Natural killer cell (primary cell): Measurements from ENCODE around the gene ARHGDIA. TPM values are rescaled to one million over a fixed set of nuclear protein-coding genes. Genes with fewer than 3 reads are reported as not detected.

Experiments used
- ATAC-seq, 3 donors: fragments of 150-1000 bp in 2 of 3; fragments of 200-7000 bp in 1 of 3; cut with Tn5 transposase; 1 replicate in 1 of 3; 2 replicates in 2 of 3; pipeline ENCODE4 v1.10.0; 2021; ENCODE audit warnings: mild to moderate bottlenecking in 2 of 3, moderate library complexity in 2 of 3
- DNase-seq, 2 donors: peaks; one replicate each; pipeline versions ENCODE4 v3.0.0 to v3.0.0-alpha.2; 2013 to 2021; ENCODE audit warnings: mixed read lengths in 1 of 2
- H3K27ac ChIP-seq: one replicate; pipeline ENCODE4 v1.5.1; 2013; ENCODE audit warnings: mild to moderate bottlenecking, low read length
- H3K27me3 ChIP-seq: one replicate; pipeline ENCODE4 v1.6.1; 2013; ENCODE audit warnings: low read length; ENCODE audit not compliant: control insufficient read depth, insufficient read depth
- H3K36me3 ChIP-seq: one replicate; pipeline ENCODE4 v1.6.1; 2013; ENCODE audit warnings: low read length; ENCODE audit not compliant: control insufficient read depth, insufficient read depth
- H3K4me1 ChIP-seq: one replicate; pipeline ENCODE4 v1.6.1; 2013; ENCODE audit warnings: low read length; ENCODE audit not compliant: control insufficient read depth, insufficient read depth
- H3K4me3 ChIP-seq: one replicate; pipeline ENCODE4 v1.5.1; 2013; ENCODE audit warnings: low read length
- H3K9me3 ChIP-seq: one replicate; pipeline ENCODE4 v1.6.1; 2013; ENCODE audit warnings: low read length; ENCODE audit not compliant: control insufficient read depth, insufficient read depth
- H3K27ac Mint-ChIP-seq, 2 donors: one replicate each; pipeline ENCODE4 v1.8.0; 2022; ENCODE audit warnings: mild to moderate bottlenecking in 2 of 2, mixed read lengths in 2 of 2, moderate library complexity in 1 of 2
- H3K27me3 Mint-ChIP-seq, 2 donors: one replicate each; pipeline ENCODE4 v1.8.0; 2022; ENCODE audit warnings: low read depth in 2 of 2, mixed read lengths in 2 of 2
- H3K36me3 Mint-ChIP-seq: one replicate; pipeline ENCODE4 v1.8.0; 2022; ENCODE audit warnings: mixed read lengths
- H3K4me1 Mint-ChIP-seq, 2 donors: one replicate each; pipeline ENCODE4 v1.8.0; 2022; ENCODE audit warnings: mixed read lengths in 2 of 2
- H3K4me3 Mint-ChIP-seq: one replicate; pipeline ENCODE4 v1.8.0; 2022; ENCODE audit warnings: mild to moderate bottlenecking, moderate library complexity, mixed read lengths
- H3K9me3 Mint-ChIP-seq, 2 donors: one replicate each; pipeline ENCODE4 v1.8.0; 2022; ENCODE audit warnings: mixed read lengths in 2 of 2
- CTCF ChIP-seq: fragments of 200-600 bp; IDR thresholded peaks from one replicate; pipeline ENCODE4 v1.8.0; 2022; ENCODE audit warnings: antibody characterized with exemption
- WGBS: methylation state at CpG from one replicate; pipeline ENCODE4 v1.1.7; 2013; ENCODE audit warnings: missing lambda C conversion rate; ENCODE audit not compliant: insufficient coverage; 5-methylcytosine and 5-hydroxymethylcytosine counted together
- intact Hi-C: fragments of 100-400 bp; cut with micrococcal nuclease; formaldehyde crosslinking; loops from one replicate; pipeline ENCODE4 v1.14.2; 2022
- total RNA-seq, 4 donors: library from RNA; stranded (reverse); fragments of 120-200 nt in 1 of 4; gene quantifications; one replicate each; pipeline versions ENCODE4 v1.2.3 to v1.2.4, GENCODE V29; 2013 to 2022

ARHGDIA gene
- total RNA-seq, 3 donors from 2014 or later (not counting 1 experiment from before 2014, with no cell fraction given): 600 to 824 (median 689) TPM

GRCh38 chr17:81904600-81905423 is 33.7 kb upstream of the ARHGDIA start:
- Mint-ChIP-seq H3K27ac (no peak overlapping the region), H3K4me1 (peaks cover 0 to under 1% of the 10 kb centered on the region in 2 donors), H3K36me3 (no peaks in the 10 kb centered on the region), H3K27me3 (peaks cover 7 to 8% of the 10 kb centered on the region in 2 donors), H3K9me3 (no peaks in the 10 kb centered on the region), H3K4me3 (no peak overlapping the region)
- intact Hi-C loops: no loop called here
- ATAC-seq (no peak), DNase-seq (no peak)
- Histone ChIP-seq H3K4me1 (peaks cover 8% of the 10 kb centered on the region), H3K9me3 (no peaks in the 10 kb centered on the region), H3K4me3 (no peak overlapping the region), H3K27ac (no peak overlapping the region), H3K27me3 (peaks cover 8% of the 10 kb centered on the region), H3K36me3 (peaks cover 23% of the 10 kb centered on the region)
- TF ChIP-seq CTCF: no peak
- WGBS: 96% methylated on average over 27 of the region's 28 CpGs

- no peak overlapping the region for H3K4me3 Mint-ChIP-seq
- Histone ChIP-seq H3K4me3 (no peak overlapping the region), H3K36me3 (peaks cover 30% of the 10 kb centered on the region), H3K27ac (no peak overlapping the region), H3K9me3 (no peaks in the 10 kb centered on the region), H3K27me3 (peaks cover 8% of the 10 kb centered on the region), H3K4me1 (peaks cover 5% of the 10 kb centered on the region)
- no peak for DNase-seq
- intact Hi-C loops: no loop called here
- WGBS: 97% methylated on average over 24 of the region's 24 CpGs
- H3K27ac Mint-ChIP-seq: no peak overlapping the region
- H3K4me1 Mint-ChIP-seq: no peaks in the 10 kb centered on the region
- H3K9me3 Mint-ChIP-seq: no peaks in the 10 kb centered on the region
- H3K36me3 Mint-ChIP-seq: no peaks in the 10 kb centered on the region
- H3K27me3 Mint-ChIP-seq: peaks cover 7 to 8% of the 10 kb centered on the region in 2 donors
- TF ChIP-seq CTCF: no peak
- no peak for ATAC-seq
These were observed 32.9 kb upstream of the ARHGDIA start for GRCh38 chr17:81903896-81904599.

- DNase-seq: no peak
- H3K4me3 Mint-ChIP-seq: no peak overlapping the region
- TF ChIP-seq CTCF: no peak
- H3K9me3 Mint-ChIP-seq: no peaks in the 10 kb centered on the region
- no peak overlapping the region for H3K4me3 ChIP-seq
- H3K4me1 ChIP-seq: peaks cover 5% of the 10 kb centered on the region
- no peaks in the 10 kb centered on the region for H3K36me3 Mint-ChIP-seq
- intact Hi-C loops: no loop called here
- no peak for ATAC-seq
- no peaks in the 10 kb centered on the region for H3K9me3 ChIP-seq
- peaks cover 7 to 8% of the 10 kb centered on the region in 2 donors for H3K27me3 Mint-ChIP-seq
- WGBS: 99% methylated on average over 10 of the region's 10 CpGs
- H3K27ac Mint-ChIP-seq: no peak overlapping the region
- no peak overlapping the region for H3K27ac ChIP-seq
- H3K27me3 ChIP-seq: peaks cover 8% of the 10 kb centered on the region
- no peaks in the 10 kb centered on the region for H3K4me1 Mint-ChIP-seq
- H3K36me3 ChIP-seq: peaks cover 30% of the 10 kb centered on the region
These were observed 32.3 kb upstream of the ARHGDIA start for GRCh38 chr17:81903415-81903831.
